Astrocyte (in vitro differentiated cells and primary cell): ENCODE results near the gene MAP1LC3B. TPM values are rescaled to one million over a fixed set of nuclear protein-coding genes. Genes with fewer than 3 reads are reported as not detected.

Source experiments
- DNase-seq: peaks from one replicate; pipeline ENCODE4 v3.0.0-alpha.2; 2010; ENCODE audit warnings: low read depth
- FAIRE-seq: peaks from 2 replicates; lab custom pipeline; 2011; peaks lifted over from hg19 to GRCh38; lab: Jason Lieb, UNC
- H2AFZ ChIP-seq: 2 replicates; pipeline ENCODE4 v1.6.0; 2012; ENCODE audit warnings: low read depth, low read length, inconsistent platforms
- H3K27ac ChIP-seq: 2 replicates; pipeline ENCODE4 v1.5.1; 2011; ENCODE audit warnings: low read depth, low read length, inconsistent platforms
- H3K27me3 ChIP-seq: 2 replicates; pipeline ENCODE4 v1.6.0; 2011; ENCODE audit warnings: low read length, inconsistent platforms; ENCODE audit not compliant: insufficient read depth
- H3K36me3 ChIP-seq: 2 replicates; pipeline ENCODE4 v1.5.1; 2011; ENCODE audit warnings: low read length, inconsistent platforms; ENCODE audit not compliant: insufficient read depth
- H3K4me1 ChIP-seq: 2 replicates; pipeline ENCODE4 v1.5.1; 2011; ENCODE audit warnings: low read length, inconsistent platforms; ENCODE audit not compliant: insufficient read depth
- H3K4me2 ChIP-seq: 2 replicates; pipeline ENCODE4 v1.6.0; 2012; ENCODE audit warnings: low read length, inconsistent platforms
- H3K4me3 ChIP-seq: 2 replicates; pipeline ENCODE4 v1.5.1; 2011; ENCODE audit warnings: low read depth, mild to moderate bottlenecking, low read length, inconsistent platforms; ENCODE audit not compliant: insufficient read depth
- H3K79me2 ChIP-seq: 2 replicates; pipeline ENCODE4 v1.6.0; 2012; ENCODE audit warnings: mild to moderate bottlenecking, low read length, inconsistent platforms; ENCODE audit not compliant: insufficient read depth
- H3K9ac ChIP-seq: 2 replicates; pipeline ENCODE4 v1.6.0; 2012; ENCODE audit warnings: mild to moderate bottlenecking, low read length, inconsistent platforms
- H3K9me3 ChIP-seq: 2 replicates; pipeline ENCODE4 v1.5.1; 2012; ENCODE audit warnings: low read depth, mild to moderate bottlenecking, low read length, inconsistent platforms; ENCODE audit not compliant: insufficient read depth
- H4K20me1 ChIP-seq: 2 replicates; pipeline ENCODE4 v1.6.0; 2012; ENCODE audit warnings: low read length, inconsistent platforms; ENCODE audit not compliant: insufficient read depth
- H3K27ac Mint-ChIP-seq: one replicate; pipeline ENCODE4 v1.8.0; 2021; ENCODE audit warnings: mild to moderate bottlenecking, mixed read lengths; ENCODE audit not compliant: unreplicated experiment
- H3K27me3 Mint-ChIP-seq: one replicate; pipeline ENCODE4 v1.8.0; 2021; ENCODE audit warnings: low read depth, mixed read lengths; ENCODE audit not compliant: unreplicated experiment
- H3K36me3 Mint-ChIP-seq: one replicate; pipeline ENCODE4 v1.8.0; 2021; ENCODE audit warnings: low read depth, mixed read lengths; ENCODE audit not compliant: unreplicated experiment
- H3K4me1 Mint-ChIP-seq: one replicate; pipeline ENCODE4 v1.8.0; 2021; ENCODE audit warnings: low read depth, mixed read lengths; ENCODE audit not compliant: unreplicated experiment
- H3K4me3 Mint-ChIP-seq: one replicate; pipeline ENCODE4 v1.8.0; 2021; ENCODE audit warnings: mild to moderate bottlenecking, moderate library complexity, mixed read lengths; ENCODE audit not compliant: unreplicated experiment
- H3K9me3 Mint-ChIP-seq: one replicate; pipeline ENCODE4 v1.8.0; 2021; ENCODE audit warnings: mild to moderate bottlenecking, mixed read lengths; ENCODE audit not compliant: unreplicated experiment
- CTCF ChIP-seq: IDR thresholded peaks from 2 replicates; pipeline ENCODE4 v1.5.1; 2011; ENCODE audit warnings: low read depth, mild to moderate bottlenecking, inconsistent platforms, low read length, moderate library complexity; ENCODE audit not compliant: insufficient read depth
- EZH2 ChIP-seq: IDR thresholded peaks from 2 replicates; pipeline ENCODE4 v1.6.1; 2012; ENCODE audit warnings: mild to moderate bottlenecking, low read length, inconsistent platforms; ENCODE audit not compliant: insufficient read depth
- total RNA-seq: library from RNA; stranded (reverse); gene quantifications from 2 replicates; pipeline ENCODE4 v1.2.1, GENCODE V29; 2021

Gene MAP1LC3B
- total RNA-seq, 1 donor from 2014 or later: 221 TPM

- no peaks in the 10 kb centered on the region for H3K9me3 Mint-ChIP-seq
- Histone ChIP-seq H4K20me1 (peaks cover 55% of the 10 kb centered on the region), H3K9me3 (no peaks in the 10 kb centered on the region), H3K4me2 (no peak overlapping the region), H3K4me1 (peaks cover 15% of the 10 kb centered on the region), H3K79me2 (peaks cover 15% of the 10 kb centered on the region), H3K4me3 (no peak overlapping the region), H3K9ac (no peak overlapping the region), H3K36me3 (no peaks in the 10 kb centered on the region), H3K27ac (no peak overlapping the region), H3K27me3 (no peaks in the 10 kb centered on the region), H2AFZ (no peak overlapping the region)
- H3K4me1 Mint-ChIP-seq: peaks cover 12% of the 10 kb centered on the region
- TF ChIP-seq EZH2 (no peak), CTCF (no peak)
- H3K27ac Mint-ChIP-seq: no peak overlapping the region
- H3K27me3 Mint-ChIP-seq: no peaks in the 10 kb centered on the region
- H3K4me3 Mint-ChIP-seq: no peak overlapping the region
- peaks cover 15% of the 10 kb centered on the region for H3K36me3 Mint-ChIP-seq
- no peak for FAIRE-seq
- DNase-seq: no peak
These were observed 42.1 kb upstream of the MAP1LC3B start for GRCh38 chr16:87350031-87350430.

- Histone ChIP-seq H3K4me2 (peak overlapping the region; percentile 78), H3K9ac (peak overlapping the region; percentile 21), H3K27me3 (no peaks in the 10 kb centered on the region), H3K4me3 (no peak overlapping the region), H2AFZ (no peak overlapping the region), H3K79me2 (peaks cover 15% of the 10 kb centered on the region), H3K36me3 (no peaks in the 10 kb centered on the region), H3K27ac (no peak overlapping the region), H4K20me1 (peaks cover 55% of the 10 kb centered on the region), H3K9me3 (no peaks in the 10 kb centered on the region), H3K4me1 (peaks cover 10% of the 10 kb centered on the region)
- no peaks in the 10 kb centered on the region for H3K9me3 Mint-ChIP-seq
- peaks cover 10% of the 10 kb centered on the region for H3K36me3 Mint-ChIP-seq
- peak; percentile 48 for DNase-seq
- H3K27me3 Mint-ChIP-seq: no peaks in the 10 kb centered on the region
- peaks cover 6% of the 10 kb centered on the region for H3K4me1 Mint-ChIP-seq
- H3K4me3 Mint-ChIP-seq: no peak overlapping the region
- FAIRE-seq: no peak
- no peak overlapping the region for H3K27ac Mint-ChIP-seq
- TF ChIP-seq CTCF (no peak), EZH2 (no peak)
These were observed 41.3 kb upstream of the MAP1LC3B start for GRCh38 chr16:87350681-87351319.

GRCh38 chr16:87351320-87351698, 40.8 kb upstream of the MAP1LC3B start:
- FAIRE-seq: no peak
- H3K4me3 Mint-ChIP-seq: no peak overlapping the region
- no peaks in the 10 kb centered on the region for H3K9me3 Mint-ChIP-seq
- Histone ChIP-seq H3K4me2 (peak overlapping the region; percentile 78), H3K9ac (peak overlapping the region; percentile 21), H3K9me3 (no peaks in the 10 kb centered on the region), H3K27ac (no peak overlapping the region), H3K79me2 (peaks cover 15% of the 10 kb centered on the region), H4K20me1 (peaks cover 54% of the 10 kb centered on the region), H2AFZ (no peak overlapping the region), H3K27me3 (no peaks in the 10 kb centered on the region), H3K36me3 (no peaks in the 10 kb centered on the region), H3K4me1 (peaks cover 9% of the 10 kb centered on the region), H3K4me3 (no peak overlapping the region)
- no peak overlapping the region for H3K27ac Mint-ChIP-seq
- no peaks in the 10 kb centered on the region for H3K27me3 Mint-ChIP-seq
- TF ChIP-seq CTCF (no peak), EZH2 (no peak)
- DNase-seq: no peak
- peaks cover 9% of the 10 kb centered on the region for H3K36me3 Mint-ChIP-seq
- peaks cover 9% of the 10 kb centered on the region for H3K4me1 Mint-ChIP-seq
